Activated T-cell treated with anti-CD3 and anti-CD28 coated beads, Interleukin-2, amount 50 U/mL, for 72 hours (primary cell): Measurements from ENCODE around the gene CDH18. TPM values are rescaled to one million over a fixed set of nuclear protein-coding genes. Genes with fewer than 3 reads are reported as not detected.

Source experiments
- ATAC-seq, 2 donors: fragments of 150-1000 bp; cut with Tn5 transposase; replicated peaks in 1 of 2; 2 replicates each; pipeline ENCODE4 v1.10.0; 2021; ENCODE audit warnings: moderate library complexity in 2 of 2, mild to moderate bottlenecking in 1 of 2
- DNase-seq, 2 donors: peaks; one replicate each; pipeline ENCODE4 v3.0.0; 2021 to 2022; ENCODE audit warnings: mixed read lengths in 1 of 2
- H3K27ac Mint-ChIP-seq: one replicate; pipeline ENCODE4 v1.8.0; 2022; ENCODE audit warnings: mild to moderate bottlenecking, moderate library complexity, mixed read lengths
- H3K27me3 Mint-ChIP-seq: one replicate; pipeline ENCODE4 v1.8.0; 2022; ENCODE audit warnings: low read depth, mixed read lengths
- H3K36me3 Mint-ChIP-seq, 2 donors: one replicate each; pipeline ENCODE4 v1.8.0; 2022; ENCODE audit warnings: mixed read lengths in 2 of 2, mild to moderate bottlenecking in 1 of 2; ENCODE audit not compliant: insufficient read depth in 2 of 2
- H3K4me1 Mint-ChIP-seq: one replicate; pipeline ENCODE4 v1.8.0; 2022; ENCODE audit warnings: low read depth, mixed read lengths
- H3K4me3 Mint-ChIP-seq, 2 donors: one replicate each; pipeline ENCODE4 v1.8.0; 2022; ENCODE audit warnings: mild to moderate bottlenecking in 2 of 2, mixed read lengths in 2 of 2, moderate library complexity in 2 of 2
- H3K9me3 Mint-ChIP-seq, 2 donors: one replicate each; pipeline ENCODE4 v1.8.0; 2022; ENCODE audit warnings: mixed read lengths in 2 of 2
- total RNA-seq, 2 donors: library from RNA; stranded (reverse); gene quantifications; one replicate each; pipeline ENCODE4 v1.2.3, GENCODE V29; 2022

Gene CDH18
- total RNA-seq, 2 donors from 2014 or later = not detected

DNA sequence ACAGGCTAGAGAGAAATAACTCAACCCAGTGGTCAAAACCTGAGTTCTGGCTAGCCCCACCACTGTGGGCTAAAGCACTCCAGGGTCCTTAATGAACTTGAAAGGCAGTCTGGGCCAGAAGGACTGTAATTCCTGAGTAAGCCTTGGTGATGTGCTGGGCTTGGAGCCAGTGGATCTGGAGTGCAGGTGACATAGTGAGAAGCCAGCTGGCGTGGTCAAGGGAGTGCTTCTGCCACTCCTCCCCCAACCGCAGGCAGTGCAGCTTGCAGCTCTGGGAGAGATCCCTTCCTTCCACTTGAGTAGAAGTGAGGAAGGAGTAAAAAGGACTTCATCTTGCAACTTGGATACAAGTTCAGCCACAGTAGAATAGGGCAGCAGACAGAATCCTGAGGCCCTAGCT lies 424.0 kb downstream of the CDH18 start:
- H3K9me3 Mint-ChIP-seq = peaks cover 10 to 12% of the 10 kb centered on the region in 2 donors
- DNase-seq (no peak), ATAC-seq (no peak)
- no peaks in the 10 kb centered on the region for H3K27me3 Mint-ChIP-seq
- H3K4me3 Mint-ChIP-seq = no peak overlapping the region
- no peak overlapping the region for H3K27ac Mint-ChIP-seq
- no peaks in the 10 kb centered on the region for H3K36me3 Mint-ChIP-seq
- H3K4me1 Mint-ChIP-seq = no peaks in the 10 kb centered on the region

DNA sequence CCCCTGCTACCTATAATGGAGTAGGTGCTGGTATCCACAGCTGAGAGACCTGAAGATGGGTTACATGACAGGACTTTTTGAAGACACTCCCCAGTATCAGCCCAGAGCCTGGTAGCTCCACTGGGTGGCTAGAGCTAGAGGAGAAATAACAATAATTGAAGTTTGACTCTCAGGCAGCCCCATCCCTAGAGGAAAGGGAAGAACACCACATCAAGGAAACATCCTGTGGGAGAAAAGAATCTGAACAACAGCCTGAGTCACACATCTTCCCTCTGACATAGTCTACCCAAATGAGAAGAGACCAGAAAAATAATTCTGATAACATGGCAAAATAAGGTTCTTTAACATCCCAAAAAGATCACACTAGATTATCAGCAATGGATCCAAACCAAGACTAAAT lies 432.1 kb downstream of the CDH18 start:
- DNase-seq = no peak
- H3K27me3 Mint-ChIP-seq = no peaks in the 10 kb centered on the region
- no peaks in the 10 kb centered on the region for H3K4me1 Mint-ChIP-seq
- no peak overlapping the region for H3K4me3 Mint-ChIP-seq
- H3K27ac Mint-ChIP-seq = no peak overlapping the region
- no peaks in the 10 kb centered on the region for H3K36me3 Mint-ChIP-seq
- no peak for ATAC-seq
- H3K9me3 Mint-ChIP-seq = peaks cover 7 to 11% of the 10 kb centered on the region in 2 donors

DNA sequence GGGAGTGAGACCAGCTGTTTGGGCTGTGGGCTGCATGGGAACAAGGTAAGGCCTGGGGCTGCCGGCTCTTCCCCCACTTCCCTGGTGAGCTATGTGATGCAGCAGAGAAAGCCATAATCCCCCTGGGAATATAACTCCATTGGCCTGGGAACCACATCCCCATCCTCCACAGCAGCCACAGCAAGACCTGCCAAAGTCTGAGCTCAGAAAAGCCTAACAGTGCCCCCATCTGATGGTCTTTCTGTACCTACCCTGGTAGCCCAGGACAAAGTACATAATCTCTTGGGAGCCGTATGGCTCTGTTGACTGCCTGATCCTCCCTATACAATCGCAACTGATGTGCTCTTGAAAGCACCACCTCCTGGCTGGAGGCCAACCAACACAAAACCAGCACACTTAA lies 432.6 kb downstream of the CDH18 start:
- Mint-ChIP-seq H3K27me3 (no peaks in the 10 kb centered on the region), H3K27ac (no peak overlapping the region), H3K4me3 (no peak overlapping the region), H3K4me1 (no peaks in the 10 kb centered on the region), H3K36me3 (no peaks in the 10 kb centered on the region), H3K9me3 (peaks cover 5 to 9% of the 10 kb centered on the region in 2 donors)
- ATAC-seq (no peak), DNase-seq (no peak)

DNA sequence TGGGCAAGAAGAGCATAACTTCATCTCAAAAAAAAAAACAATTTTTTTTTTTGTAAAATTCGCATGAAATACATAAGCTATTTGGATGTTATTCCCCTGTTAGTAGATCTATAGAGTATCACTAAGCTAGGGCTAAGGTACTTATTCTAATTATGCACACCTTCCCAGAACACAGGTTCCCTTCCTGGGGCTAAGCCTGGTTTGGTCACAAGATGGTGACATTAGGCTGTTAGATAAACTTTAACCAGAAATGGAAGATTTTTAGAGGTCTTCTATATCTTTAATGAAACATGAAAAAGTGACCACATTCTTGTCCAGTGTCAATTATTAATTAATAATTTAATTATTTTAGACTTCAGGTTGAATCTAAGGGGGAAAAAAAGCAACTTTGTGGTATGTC lies 433.5 kb downstream of the CDH18 start:
- ATAC-seq (no peak), DNase-seq (no peak)
- no peak overlapping the region for H3K4me3 Mint-ChIP-seq
- H3K9me3 Mint-ChIP-seq = peaks cover 6% of the 10 kb centered on the region in 2 donors
- H3K27ac Mint-ChIP-seq = no peak overlapping the region
- H3K4me1 Mint-ChIP-seq = no peaks in the 10 kb centered on the region
- no peaks in the 10 kb centered on the region for H3K27me3 Mint-ChIP-seq
- no peaks in the 10 kb centered on the region for H3K36me3 Mint-ChIP-seq

DNA sequence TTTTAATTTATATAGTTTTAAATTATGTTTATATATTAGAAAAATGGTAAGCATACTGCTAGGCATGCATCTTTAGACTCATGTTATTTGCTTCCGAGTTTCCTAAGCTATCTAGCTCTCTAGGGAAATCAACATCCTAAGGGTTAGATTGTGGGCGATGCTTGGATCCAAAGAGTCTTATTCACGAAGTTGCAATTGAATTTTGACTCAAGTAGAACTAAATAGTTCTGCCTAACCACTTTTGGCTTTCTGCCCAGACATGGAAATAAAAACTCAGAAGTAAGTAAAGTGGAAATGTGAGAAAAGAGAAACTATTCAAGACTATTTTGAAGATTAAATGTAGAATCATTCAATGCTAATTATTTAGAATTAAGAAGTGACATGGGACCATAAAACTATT lies 440.4 kb downstream of the CDH18 start:
- Mint-ChIP-seq H3K9me3 (peaks cover 5% of the 10 kb centered on the region in 2 donors), H3K27ac (no peak overlapping the region), H3K4me1 (no peaks in the 10 kb centered on the region), H3K36me3 (no peaks in the 10 kb centered on the region), H3K4me3 (no peak overlapping the region), H3K27me3 (no peaks in the 10 kb centered on the region)
- no peak for ATAC-seq
- no peak for DNase-seq

DNA sequence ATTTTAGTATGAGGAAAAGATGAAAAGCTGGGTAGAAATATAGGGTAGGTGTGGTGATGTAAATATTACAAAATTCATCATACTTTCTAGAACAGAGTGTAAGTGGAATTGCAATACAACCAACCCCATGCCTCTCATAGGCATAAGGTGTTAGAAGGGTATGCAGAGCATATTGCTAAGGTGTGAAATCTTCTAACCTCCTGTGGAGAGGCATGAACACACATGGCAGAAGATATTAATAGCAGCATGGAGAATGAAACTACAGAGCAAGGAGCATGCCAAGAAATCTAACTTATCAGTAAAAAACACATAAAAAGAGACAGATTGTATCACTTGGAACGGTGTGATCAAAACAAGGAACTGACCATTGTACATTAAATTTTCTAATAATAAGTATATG lies 441.5 kb downstream of the CDH18 start:
- DNase-seq = no peak
- Mint-ChIP-seq H3K4me1 (no peaks in the 10 kb centered on the region), H3K4me3 (no peak overlapping the region), H3K36me3 (no peaks in the 10 kb centered on the region), H3K27me3 (no peaks in the 10 kb centered on the region), H3K9me3 (peaks cover 5% of the 10 kb centered on the region in 2 donors), H3K27ac (no peak overlapping the region)
- no peak for ATAC-seq

DNA sequence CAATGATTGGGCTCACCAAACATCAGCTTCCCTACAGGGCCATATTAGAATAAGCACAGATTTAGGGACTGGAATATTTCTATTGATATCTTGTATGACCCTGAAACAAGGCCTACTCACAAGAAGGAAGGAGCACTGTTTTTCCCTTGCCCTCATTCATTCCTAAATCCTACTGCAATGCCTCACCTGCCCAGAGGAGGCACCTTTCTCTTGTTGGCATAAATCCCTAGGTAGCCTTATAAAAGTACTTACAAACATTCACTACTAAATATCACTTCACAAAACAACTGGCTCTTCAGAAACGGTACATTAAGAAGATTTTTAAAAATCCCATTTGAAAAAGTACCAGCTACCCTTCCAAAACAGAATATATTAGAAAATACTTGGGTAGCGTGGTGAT lies 449.4 kb downstream of the CDH18 start:
- ATAC-seq (no peak), DNase-seq (no peak)
- H3K4me1 Mint-ChIP-seq = no peaks in the 10 kb centered on the region
- H3K27me3 Mint-ChIP-seq = no peaks in the 10 kb centered on the region
- H3K9me3 Mint-ChIP-seq = peaks cover 1 to 11% of the 10 kb centered on the region in 2 donors
- H3K4me3 Mint-ChIP-seq = no peak overlapping the region
- no peak overlapping the region for H3K27ac Mint-ChIP-seq
- no peaks in the 10 kb centered on the region for H3K36me3 Mint-ChIP-seq

DNA sequence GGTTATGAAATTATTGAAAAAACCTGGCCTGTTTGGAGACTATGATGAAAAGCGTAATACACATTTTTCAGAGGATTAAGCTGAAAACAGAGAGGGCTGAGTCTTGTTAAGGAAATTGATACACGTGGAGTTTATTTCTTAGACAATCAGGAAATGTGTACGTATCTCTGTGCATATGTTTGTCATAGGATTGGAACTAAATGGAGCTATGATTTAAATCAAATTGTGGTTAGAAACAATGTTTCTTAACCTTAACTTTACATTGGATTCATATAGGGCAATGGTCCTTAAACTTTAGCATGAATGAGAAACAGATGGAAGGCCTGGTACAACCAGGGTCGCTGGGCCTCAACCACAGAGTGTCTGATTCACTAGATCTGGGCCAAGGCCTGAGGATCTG lies 451.6 kb downstream of the CDH18 start:
- Mint-ChIP-seq H3K27me3 (no peaks in the 10 kb centered on the region), H3K27ac (no peak overlapping the region), H3K36me3 (no peaks in the 10 kb centered on the region), H3K9me3 (peaks cover 6 to 16% of the 10 kb centered on the region in 2 donors), H3K4me1 (no peaks in the 10 kb centered on the region), H3K4me3 (no peak overlapping the region)
- ATAC-seq (no peak), DNase-seq (no peak)

DNA sequence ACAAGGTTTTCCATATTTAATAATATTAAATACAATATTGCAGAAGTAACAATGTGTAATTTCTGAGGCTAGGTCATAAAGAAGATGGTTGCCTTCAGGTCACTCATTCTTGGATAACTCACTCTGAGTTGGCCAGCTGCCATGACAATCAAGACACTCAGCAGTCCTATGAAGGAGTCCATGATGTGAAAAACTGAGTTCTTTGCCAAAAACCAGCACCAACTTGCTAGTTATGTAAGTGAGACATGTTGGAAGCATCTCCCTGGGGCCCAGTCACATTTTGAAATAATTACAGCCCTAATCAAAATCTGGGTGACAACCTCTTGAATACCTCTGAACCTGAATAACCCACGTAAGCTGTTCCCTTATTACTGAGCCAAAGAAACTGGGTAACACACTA lies 453.2 kb downstream of the CDH18 start:
- Mint-ChIP-seq H3K4me3 (no peak overlapping the region), H3K27ac (no peak overlapping the region), H3K4me1 (no peaks in the 10 kb centered on the region), H3K36me3 (no peaks in the 10 kb centered on the region), H3K27me3 (no peaks in the 10 kb centered on the region), H3K9me3 (peaks cover 4 to 11% of the 10 kb centered on the region in 2 donors)
- DNase-seq (no peak), ATAC-seq (no peak)

DNA sequence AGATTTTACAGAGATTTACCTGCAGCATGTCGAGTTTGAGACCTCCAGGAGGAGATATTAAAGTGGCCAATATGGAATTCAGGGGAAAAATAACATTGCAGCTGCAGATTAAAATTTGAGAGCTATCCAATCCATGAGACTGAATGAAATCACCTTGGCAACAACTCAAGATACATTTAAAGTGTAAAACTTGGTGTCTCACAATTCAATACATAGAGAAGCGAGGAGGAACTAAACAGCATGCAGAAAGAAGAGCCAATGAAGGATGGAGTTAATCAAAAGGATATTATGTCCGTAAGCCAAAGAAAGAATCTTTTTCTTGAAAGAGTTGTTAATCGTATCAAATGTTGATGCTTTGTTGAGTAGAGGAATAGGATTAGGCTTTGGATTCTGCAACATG lies 455.1 kb downstream of the CDH18 start:
- no peak overlapping the region for H3K4me3 Mint-ChIP-seq
- no peaks in the 10 kb centered on the region for H3K36me3 Mint-ChIP-seq
- no peak for ATAC-seq
- H3K4me1 Mint-ChIP-seq = no peaks in the 10 kb centered on the region
- no peaks in the 10 kb centered on the region for H3K27me3 Mint-ChIP-seq
- no peak overlapping the region for H3K27ac Mint-ChIP-seq
- peaks cover 4 to 11% of the 10 kb centered on the region in 2 donors for H3K9me3 Mint-ChIP-seq
- no peak for DNase-seq

DNA sequence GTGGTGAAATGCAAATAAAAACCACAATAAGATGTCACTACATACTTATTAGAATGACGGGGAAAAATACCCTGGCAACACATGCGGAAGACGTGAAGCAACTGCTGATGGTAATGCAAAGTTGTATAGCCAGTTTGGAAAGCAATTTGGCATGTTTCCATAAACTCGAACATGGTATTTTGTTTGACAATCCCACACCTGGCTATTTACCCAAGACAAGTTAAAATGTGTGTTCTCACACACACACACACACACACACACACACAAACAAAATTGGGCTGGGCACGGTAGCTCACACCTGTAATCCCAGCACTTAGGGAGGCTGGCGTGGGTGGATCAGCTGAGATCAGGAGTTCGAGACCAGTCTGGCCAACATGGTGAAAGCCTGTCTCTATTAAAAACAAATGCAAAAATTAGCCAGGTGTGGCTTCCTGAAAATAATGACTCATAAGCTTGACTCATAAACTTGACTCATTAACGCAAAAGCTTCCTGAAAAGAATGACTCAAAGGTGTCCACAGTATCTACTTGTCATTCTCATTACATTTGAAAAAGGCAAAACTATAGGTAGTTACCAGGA lies 456.5 kb downstream of the CDH18 start:
- Mint-ChIP-seq H3K4me3 (no peak overlapping the region), H3K27ac (no peak overlapping the region), H3K4me1 (no peaks in the 10 kb centered on the region), H3K9me3 (peaks cover 4 to 8% of the 10 kb centered on the region in 2 donors), H3K36me3 (no peaks in the 10 kb centered on the region), H3K27me3 (no peaks in the 10 kb centered on the region)
- DNase-seq (no peak), ATAC-seq (peak in 1 of 2 donors; percentile 39)

DNA sequence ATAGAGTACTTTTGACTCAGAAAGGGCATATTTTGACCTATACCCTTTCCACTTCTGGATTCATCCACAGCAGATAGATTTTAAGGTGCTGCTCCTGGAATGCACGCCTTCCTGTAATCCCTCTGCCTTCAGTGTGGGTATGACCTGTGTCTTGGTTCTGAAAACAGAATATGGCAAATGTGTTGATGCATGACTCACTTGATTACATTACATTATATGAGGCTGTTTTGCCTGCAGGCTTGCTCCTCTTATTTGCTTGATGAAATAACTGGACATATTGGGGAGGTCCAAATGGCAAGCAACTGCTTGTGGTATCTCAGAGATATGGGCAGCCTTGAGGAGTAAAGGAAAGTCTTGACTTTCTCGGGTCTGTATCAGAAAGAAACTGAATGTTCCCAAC lies 468.6 kb downstream of the CDH18 start:
- no peaks in the 10 kb centered on the region for H3K27me3 Mint-ChIP-seq
- no peaks in the 10 kb centered on the region for H3K4me1 Mint-ChIP-seq
- ATAC-seq (no peak), DNase-seq (no peak)
- H3K9me3 Mint-ChIP-seq = peaks cover under 1 to 6% of the 10 kb centered on the region in 2 donors
- no peaks in the 10 kb centered on the region for H3K36me3 Mint-ChIP-seq
- H3K27ac Mint-ChIP-seq = no peak overlapping the region
- no peak overlapping the region for H3K4me3 Mint-ChIP-seq

DNA sequence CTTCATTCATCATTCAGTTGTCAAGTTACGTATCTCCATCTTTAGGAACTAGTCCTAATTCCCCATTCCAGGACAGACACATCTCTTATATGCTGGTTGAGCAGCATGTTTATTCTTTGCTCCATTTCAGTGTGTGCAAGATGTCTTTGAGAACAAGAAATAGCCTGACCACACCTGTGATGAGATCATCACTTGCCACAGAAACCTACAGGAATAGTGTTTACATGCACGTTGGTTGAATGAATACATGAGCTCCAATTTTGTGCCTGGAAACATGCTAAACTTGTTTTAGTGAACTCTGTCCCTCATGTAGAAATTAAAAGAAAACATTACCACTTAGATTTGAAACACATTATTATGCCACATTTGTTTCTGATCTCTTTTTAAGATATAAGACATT lies 489.1 kb downstream of the CDH18 start:
- Mint-ChIP-seq H3K4me1 (no peaks in the 10 kb centered on the region), H3K27me3 (no peaks in the 10 kb centered on the region), H3K4me3 (no peak overlapping the region), H3K36me3 (no peaks in the 10 kb centered on the region), H3K27ac (no peak overlapping the region), H3K9me3 (peaks cover 5 to 8% of the 10 kb centered on the region in 2 donors)
- DNase-seq (no peak), ATAC-seq (no peak)

DNA sequence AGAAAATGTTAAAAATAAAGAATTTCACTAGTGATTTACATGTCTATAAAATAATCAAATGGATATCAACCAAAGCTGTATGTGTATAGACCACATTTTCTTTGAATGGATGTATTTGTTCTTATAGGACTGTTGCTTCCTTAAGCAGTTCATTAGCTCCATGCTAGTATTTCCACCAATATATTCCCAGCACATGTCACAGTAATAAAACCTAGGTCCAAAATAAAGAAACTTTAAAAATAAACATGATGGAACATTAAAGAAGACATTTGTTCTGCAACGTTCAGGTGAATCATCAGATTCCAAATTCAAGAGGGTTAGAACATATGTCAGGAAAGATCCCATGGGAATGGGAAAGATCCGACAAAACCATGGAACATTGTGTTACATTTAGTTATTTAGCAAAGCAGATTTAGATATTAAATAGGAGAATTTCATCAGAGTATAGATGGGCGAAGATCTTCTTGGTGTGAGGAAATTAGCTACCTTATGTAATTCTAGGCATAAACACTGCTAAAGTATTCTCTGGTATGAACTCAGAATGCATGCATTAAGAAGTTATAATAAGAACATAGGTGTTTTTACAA lies 490.7 kb downstream of the CDH18 start:
- H3K27me3 Mint-ChIP-seq = no peaks in the 10 kb centered on the region
- H3K9me3 Mint-ChIP-seq = peaks cover 5 to 8% of the 10 kb centered on the region in 2 donors
- ATAC-seq (no peak), DNase-seq (no peak)
- no peak overlapping the region for H3K4me3 Mint-ChIP-seq
- no peaks in the 10 kb centered on the region for H3K4me1 Mint-ChIP-seq
- H3K27ac Mint-ChIP-seq = no peak overlapping the region
- H3K36me3 Mint-ChIP-seq = no peaks in the 10 kb centered on the region
